ENCODE data around the gene TESMIN. TPM values are rescaled to one million over a fixed set of nuclear protein-coding genes. Genes with fewer than 3 reads are reported as not detected.

The TESMIN gene
- total and polyA plus RNA-seq, 2 experiments from 2014 or later, result 1.1 TPM; not detected in 1

GRCh38 chr11:68756171-68756766 lies 4.9 kb upstream of the TESMIN start:
- TF ChIP-seq EZH2phosphoT487 (IDR thresholded peaks at IDR 0.05; ENCODE audit: insufficient read depth, low read depth) (no peak), EZH2 (IDR thresholded peaks at IDR 0.05; ENCODE audit: insufficient read depth, poor library complexity, severe bottlenecking) (no peak)
- Histone ChIP-seq H3K9me3 (ENCODE audit: low read depth) (no peaks in the 10 kb centered on the region), H3K4me3 (no peak overlapping the region), H3K4me2 (ENCODE audit: unreplicated experiment) (no peak overlapping the region), H3K27me3 (replicated peaks; ENCODE audit: insufficient read depth) (no peaks in the 10 kb centered on the region), H4K20me1 (ENCODE audit: insufficient read depth) (no peaks in the 10 kb centered on the region), H3K79me2 (ENCODE audit: insufficient read depth) (no peaks in the 10 kb centered on the region), H3K9ac (no peak overlapping the region), H3K36me3 (ENCODE audit: low read depth) (peaks cover 16% of the 10 kb centered on the region; the same call in 1 of the 2 replicates), H3K9me2 (ENCODE audit: insufficient read depth) (no peaks in the 10 kb centered on the region), H3K4me1 (ENCODE audit: insufficient read depth) (no peaks in the 10 kb centered on the region), H2AFZ (no peak overlapping the region), H3F3A (ENCODE audit: insufficient read depth) (0 out of 2 replicates have a peak, but pooled peaks cover 13% of the 10 kb centered on the region), H3K27ac (no peak overlapping the region)
- peak; percentile 44 for DNase-seq
- in situ Hi-C loops (cut with MboI), result no loop called here
- WGBS, 2 experiments (ENCODE audit: low coverage in 1 of 2, low lambda C conversion rate in 2 of 2, missing lambda C conversion rate in 2 of 2), result 73 to 75% methylated on average over 12 of the region's 12 CpGs

DNA sequence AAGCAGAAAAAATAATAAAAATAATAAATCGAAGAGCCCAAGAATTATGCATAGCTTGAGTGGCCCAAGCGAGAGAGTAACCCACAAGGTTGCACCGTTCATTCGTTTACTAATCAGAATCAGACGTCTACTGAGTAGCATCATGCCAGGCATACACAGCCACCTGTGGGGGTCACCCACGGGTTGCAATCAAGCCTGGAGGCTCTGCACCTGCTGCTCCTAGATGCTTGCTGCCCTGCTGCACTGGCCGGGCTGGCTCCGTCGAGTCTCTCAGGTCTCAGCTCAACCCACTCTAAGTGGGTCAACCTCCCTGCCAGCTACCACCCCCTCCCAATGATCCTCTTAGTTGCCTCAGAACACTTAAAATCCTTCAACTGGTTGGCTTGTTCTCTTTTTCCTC lies 2.0 kb upstream of the TESMIN start:
- no peaks in the 10 kb centered on the region for H3K9me2 ChIP-seq (ENCODE audit: insufficient read depth)
- H3K79me2 ChIP-seq (ENCODE audit: insufficient read depth), result no peaks in the 10 kb centered on the region
- no peak overlapping the region for H3K27ac ChIP-seq
- no peaks in the 10 kb centered on the region for H3K27me3 ChIP-seq (replicated peaks; ENCODE audit: insufficient read depth)
- DNase-seq, result no peak
- 64 to 65% methylated on average over 9 of the region's 9 CpGs for WGBS, 2 experiments (ENCODE audit: low coverage in 1 of 2, low lambda C conversion rate in 2 of 2, missing lambda C conversion rate in 2 of 2)
- no peaks in the 10 kb centered on the region for H3K4me1 ChIP-seq (ENCODE audit: insufficient read depth)
- no peaks in the 10 kb centered on the region for H3K9me3 ChIP-seq (ENCODE audit: low read depth)
- H4K20me1 ChIP-seq (ENCODE audit: insufficient read depth), result no peaks in the 10 kb centered on the region
- no peak overlapping the region for H3K4me3 ChIP-seq
- no peak overlapping the region for H2AFZ ChIP-seq
- no peak for TF ChIP-seq EZH2 (IDR thresholded peaks at IDR 0.05; ENCODE audit: insufficient read depth, poor library complexity, severe bottlenecking)
- TF ChIP-seq EZH2phosphoT487 (IDR thresholded peaks at IDR 0.05; ENCODE audit: insufficient read depth, low read depth), result no peak
- no peak overlapping the region for H3K4me2 ChIP-seq (ENCODE audit: unreplicated experiment)
- peaks cover 27% of the 10 kb centered on the region; the same call in 1 of the 2 replicates for H3F3A ChIP-seq (ENCODE audit: insufficient read depth)
- in situ Hi-C loops (cut with MboI), result no loop called here
- H3K36me3 ChIP-seq (ENCODE audit: low read depth), result peaks cover 12% of the 10 kb centered on the region; the same call in 1 of the 2 replicates
- no peak overlapping the region for H3K9ac ChIP-seq

GRCh38 chr11:68751004-68751325 lies 355 bp downstream of the TESMIN start:
- Histone ChIP-seq H3K9ac (no peak overlapping the region), H3K79me2 (ENCODE audit: insufficient read depth) (no peaks in the 10 kb centered on the region), H2AFZ (peak overlapping the region; percentile 75; the same call in 1 of the 2 replicates), H3K4me1 (ENCODE audit: insufficient read depth) (no peaks in the 10 kb centered on the region), H4K20me1 (ENCODE audit: insufficient read depth) (no peaks in the 10 kb centered on the region), H3F3A (ENCODE audit: insufficient read depth) (peaks cover 30% of the 10 kb centered on the region; the same call in 1 of the 2 replicates), H3K9me2 (ENCODE audit: insufficient read depth) (no peaks in the 10 kb centered on the region), H3K27me3 (replicated peaks; ENCODE audit: insufficient read depth) (no peaks in the 10 kb centered on the region), H3K4me2 (ENCODE audit: unreplicated experiment) (no peak overlapping the region), H3K27ac (no peak overlapping the region), H3K36me3 (ENCODE audit: low read depth) (no peaks in the 10 kb centered on the region), H3K4me3 (peak overlapping the region; percentile 64), H3K9me3 (ENCODE audit: low read depth) (no peaks in the 10 kb centered on the region)
- in situ Hi-C loops (cut with MboI), result no loop called here
- WGBS, 2 experiments (ENCODE audit: low coverage in 1 of 2, low lambda C conversion rate in 2 of 2, missing lambda C conversion rate in 2 of 2), result 6% methylated on average over 22 of the region's 22 CpGs; no CpG with 5 or more reads in 1 of the 2 experiments
- no peak for DNase-seq
- TF ChIP-seq EZH2phosphoT487 (IDR thresholded peaks at IDR 0.05; ENCODE audit: insufficient read depth, low read depth) (no peak), EZH2 (IDR thresholded peaks at IDR 0.05; ENCODE audit: insufficient read depth, poor library complexity, severe bottlenecking) (no peak)

DNA sequence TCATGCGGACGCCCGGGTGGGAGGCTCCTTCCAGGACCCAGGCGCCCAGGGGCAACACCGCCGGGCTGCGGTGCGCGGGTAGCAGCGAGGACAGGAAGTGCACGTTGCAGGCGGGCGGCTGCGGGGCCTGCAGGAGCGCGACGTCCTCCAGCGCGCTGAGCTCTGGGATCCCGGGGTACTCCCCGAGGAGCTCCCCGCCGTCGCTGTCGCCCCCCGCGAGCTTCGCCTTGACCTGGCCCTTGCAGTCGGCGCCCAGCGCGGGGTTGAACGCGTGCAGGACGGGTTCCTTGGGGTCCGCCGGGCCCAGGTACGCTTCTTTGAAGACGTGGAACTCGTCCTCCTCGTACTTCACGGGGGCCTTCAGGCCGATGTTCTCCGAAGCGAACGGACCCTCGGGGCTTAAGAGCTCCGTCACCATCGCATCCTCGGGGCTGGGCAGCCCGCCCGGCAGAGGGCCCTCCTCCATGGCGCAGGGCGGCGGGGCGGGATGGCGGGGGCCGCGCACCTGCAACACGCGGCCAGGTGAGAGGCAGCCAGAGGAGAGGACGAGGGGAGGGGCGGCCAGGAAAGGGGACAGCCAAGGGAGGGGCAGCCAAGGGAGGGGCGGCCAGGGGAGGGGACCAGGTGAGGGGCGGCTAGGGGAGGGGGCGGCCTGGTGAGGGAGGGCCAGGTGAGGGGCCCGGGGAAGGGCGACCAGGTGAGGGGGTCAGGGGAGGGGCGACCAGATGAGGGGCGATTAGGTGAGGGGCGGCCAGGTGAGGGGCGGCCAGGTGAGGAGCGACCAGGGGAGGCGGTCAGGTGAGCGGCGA lies 921 bp downstream of the TESMIN start:
- no peak overlapping the region for H2AFZ ChIP-seq
- H3K27me3 ChIP-seq (replicated peaks; ENCODE audit: insufficient read depth), result no peaks in the 10 kb centered on the region
- H3K79me2 ChIP-seq (ENCODE audit: insufficient read depth), result no peaks in the 10 kb centered on the region
- no peak overlapping the region for H3K27ac ChIP-seq
- no peaks in the 10 kb centered on the region for H3K4me1 ChIP-seq (ENCODE audit: insufficient read depth)
- TF ChIP-seq EZH2 (IDR thresholded peaks at IDR 0.05; ENCODE audit: insufficient read depth, poor library complexity, severe bottlenecking) (no peak), EZH2phosphoT487 (IDR thresholded peaks at IDR 0.05; ENCODE audit: insufficient read depth, low read depth) (no peak)
- no peak overlapping the region for H3K4me3 ChIP-seq
- no peak overlapping the region for H3K4me2 ChIP-seq (ENCODE audit: unreplicated experiment)
- peaks cover 30% of the 10 kb centered on the region; the same call in 1 of the 2 replicates for H3F3A ChIP-seq (ENCODE audit: insufficient read depth)
- no peak overlapping the region for H3K9ac ChIP-seq
- H3K9me2 ChIP-seq (ENCODE audit: insufficient read depth), result no peaks in the 10 kb centered on the region
- in situ Hi-C loops (cut with MboI), result no loop called here
- no peaks in the 10 kb centered on the region for H3K9me3 ChIP-seq (ENCODE audit: low read depth)
- 44 to 51% methylated on average over 47 to 74 of the region's 76 CpGs for WGBS, 2 experiments (ENCODE audit: low coverage in 1 of 2, low lambda C conversion rate in 2 of 2, missing lambda C conversion rate in 2 of 2)
- no peak for DNase-seq
- H4K20me1 ChIP-seq (ENCODE audit: insufficient read depth), result no peaks in the 10 kb centered on the region
- no peaks in the 10 kb centered on the region for H3K36me3 ChIP-seq (ENCODE audit: low read depth)

Measured in GM23248 (cell line).